GM12892 (cell line): Measurements from ENCODE around the gene FHAD1.

Source experiments
- DNase-seq: peaks from one replicate; pipeline ENCODE4 v3.0.0; 2011; ENCODE audit not compliant: insufficient read length
- FAIRE-seq: peaks from 2 replicates; lab custom pipeline; 2011; peaks lifted over from hg19 to GRCh38; lab: Jason Lieb, UNC
- POLR2A ChIP-seq: IDR thresholded peaks from 2 replicates; pipeline ENCODE4 v1.6.1; 2011; ENCODE audit warnings: low read depth, low read length, control low read depth
- POLR2AphosphoS5 ChIP-seq: IDR thresholded peaks from 2 replicates; pipeline ENCODE4 v1.6.1; 2011; ENCODE audit warnings: low read depth, low read length, control low read depth
- TAF1 ChIP-seq: IDR thresholded peaks from 2 replicates; pipeline ENCODE4 v1.6.1; 2011; ENCODE audit warnings: low read depth, mild to moderate bottlenecking, control low read depth, low read length, borderline replicate concordance

Gene FHAD1

DNA sequence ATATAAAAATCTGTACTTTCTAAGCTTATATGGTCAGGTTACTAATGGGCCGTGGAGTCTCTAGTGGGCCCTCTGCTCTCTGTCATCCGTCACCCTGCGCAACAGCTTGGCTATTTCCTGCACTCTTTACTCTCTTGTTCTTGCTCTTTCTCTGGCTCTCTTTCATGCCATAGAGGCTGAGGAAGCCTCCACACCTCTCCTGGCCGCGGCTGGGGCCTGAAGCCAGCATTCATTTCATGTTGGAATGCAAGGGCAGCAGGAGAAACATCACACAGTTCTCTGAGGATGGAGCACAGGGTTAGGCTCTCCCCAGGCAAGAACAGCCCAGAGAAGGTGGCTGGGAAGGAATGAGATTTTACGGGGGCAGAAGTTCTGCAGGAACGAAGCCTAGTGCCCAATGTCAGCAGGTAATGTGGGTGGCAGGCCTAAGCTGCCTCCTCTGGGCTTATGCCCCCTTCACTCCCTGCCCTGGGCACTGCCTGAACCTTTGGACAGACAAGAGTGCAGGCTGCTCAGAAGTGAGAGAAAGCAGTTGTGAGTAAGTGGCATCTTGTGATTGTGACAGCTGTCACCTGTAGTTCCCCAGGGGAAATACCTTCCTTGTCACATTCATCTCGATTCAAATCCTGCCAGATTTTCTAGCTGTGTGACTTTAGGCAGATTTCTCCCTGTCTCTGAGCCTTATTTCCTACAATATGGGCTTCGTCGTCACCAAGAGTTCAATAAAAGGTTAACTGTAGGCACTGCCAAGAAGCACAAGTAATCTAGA lies 3.6 kb upstream of the FHAD1 start:
- TF ChIP-seq POLR2AphosphoS5 = no peak
- no peak for TF ChIP-seq POLR2A
- no peak for TF ChIP-seq TAF1
- FAIRE-seq (no peak), DNase-seq (no peak)

DNA sequence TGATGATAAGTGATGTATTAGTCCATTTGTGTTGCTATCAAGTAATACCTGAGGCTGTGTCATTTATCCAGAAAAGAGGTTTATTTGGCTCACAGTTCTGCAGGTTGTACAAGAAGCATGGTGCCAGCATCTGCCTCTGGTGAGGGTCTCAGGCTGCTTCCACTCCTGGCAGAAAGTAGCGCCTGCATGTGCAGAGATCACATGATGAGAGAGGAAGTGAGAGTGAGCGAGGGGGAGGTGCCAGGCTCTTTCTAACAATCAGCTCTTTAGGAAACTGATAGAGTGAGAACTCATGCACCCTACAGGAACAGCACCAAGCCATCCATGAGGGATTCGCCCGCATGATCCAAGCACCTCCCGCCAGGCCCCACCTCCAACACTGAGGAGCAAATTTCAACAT lies 2.2 kb upstream of the FHAD1 start:
- TF ChIP-seq POLR2AphosphoS5 (no peak), TAF1 (no peak), POLR2A (no peak)
- FAIRE-seq = no peak
- DNase-seq = no peak

DNA sequence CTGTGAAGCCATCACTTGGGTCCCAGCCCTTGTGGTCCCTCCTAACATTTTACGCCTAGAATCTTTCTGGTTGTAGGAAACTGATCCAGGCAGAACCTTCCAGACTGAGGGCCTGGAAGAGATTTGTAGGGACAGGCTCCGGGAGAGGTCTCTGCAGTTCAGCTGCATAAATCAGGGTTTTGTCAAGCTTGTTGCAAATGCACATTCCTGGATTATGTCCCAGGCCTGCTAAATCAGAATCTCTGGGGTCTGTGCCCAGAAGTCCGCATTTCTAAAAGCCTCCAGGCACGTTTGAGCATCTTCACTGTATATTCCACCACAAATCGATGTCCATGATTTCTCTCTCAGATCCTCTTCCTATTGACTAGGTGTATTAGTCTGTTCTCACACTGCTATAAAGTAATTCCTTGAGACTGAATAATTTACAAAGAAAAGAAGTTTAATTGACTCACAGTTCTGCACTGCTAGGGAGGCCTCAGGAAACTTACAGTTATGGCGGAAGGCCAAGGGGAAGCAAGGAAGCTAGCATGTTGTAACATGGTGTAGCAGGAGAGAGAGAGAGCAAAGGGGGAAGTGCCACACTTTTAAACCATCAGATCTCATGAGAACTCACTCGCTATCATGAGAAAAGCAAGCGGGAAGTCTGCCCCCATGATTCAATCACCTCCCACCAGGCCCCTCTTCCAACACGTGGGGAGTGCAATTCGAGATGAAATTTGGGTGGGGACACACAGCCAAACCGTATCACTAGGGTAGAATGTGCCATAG lies 1.2 kb upstream of the FHAD1 start:
- no peak for FAIRE-seq
- TF ChIP-seq POLR2A = no peak
- DNase-seq = no peak

DNA sequence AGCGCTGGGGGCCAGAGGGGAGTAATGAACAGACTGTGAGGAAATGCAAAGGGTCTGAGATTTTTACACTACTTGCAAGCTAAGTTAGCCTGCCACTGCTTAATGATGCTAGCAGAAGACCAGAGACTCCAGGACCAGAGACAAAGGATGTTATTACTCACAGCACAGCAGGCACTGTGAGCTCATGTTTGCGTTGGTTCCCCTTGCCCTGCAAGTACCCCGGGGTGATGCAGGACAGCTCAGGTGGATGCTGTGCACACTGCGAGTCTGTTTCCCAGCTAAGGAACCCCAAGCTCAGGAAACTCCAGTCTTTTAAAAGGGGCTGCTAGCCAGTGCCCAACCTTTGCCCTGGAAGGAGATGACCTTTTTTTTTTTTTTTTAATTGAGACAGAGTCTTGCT lies 1.2 kb downstream of the FHAD1 start:
- FAIRE-seq = no peak
- no peak for DNase-seq
- TF ChIP-seq TAF1 = no peak
- no peak for TF ChIP-seq POLR2AphosphoS5
- no peak for TF ChIP-seq POLR2A

DNA sequence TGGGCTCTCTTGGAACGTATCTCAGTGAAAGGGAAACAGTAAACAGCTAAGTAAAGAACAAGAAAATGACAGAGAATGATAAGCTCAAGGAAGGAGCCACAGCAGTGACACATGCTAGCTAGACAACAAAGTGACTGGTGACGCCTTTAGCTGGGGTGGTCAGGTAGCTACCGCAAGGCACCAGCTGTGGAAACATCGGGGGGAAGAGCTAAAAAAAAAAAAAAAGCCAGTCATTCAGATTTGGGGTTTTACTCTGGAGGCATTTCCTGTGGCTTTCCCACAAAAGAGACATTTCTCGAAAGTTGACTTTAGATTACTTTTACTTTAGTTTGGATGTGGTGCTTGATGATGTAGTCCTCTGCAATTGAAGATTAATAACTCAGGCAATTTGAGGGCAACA lies 2.1 kb downstream of the FHAD1 start:
- no peak for FAIRE-seq
- TF ChIP-seq POLR2A (no peak), TAF1 (no peak), POLR2AphosphoS5 (no peak)

DNA sequence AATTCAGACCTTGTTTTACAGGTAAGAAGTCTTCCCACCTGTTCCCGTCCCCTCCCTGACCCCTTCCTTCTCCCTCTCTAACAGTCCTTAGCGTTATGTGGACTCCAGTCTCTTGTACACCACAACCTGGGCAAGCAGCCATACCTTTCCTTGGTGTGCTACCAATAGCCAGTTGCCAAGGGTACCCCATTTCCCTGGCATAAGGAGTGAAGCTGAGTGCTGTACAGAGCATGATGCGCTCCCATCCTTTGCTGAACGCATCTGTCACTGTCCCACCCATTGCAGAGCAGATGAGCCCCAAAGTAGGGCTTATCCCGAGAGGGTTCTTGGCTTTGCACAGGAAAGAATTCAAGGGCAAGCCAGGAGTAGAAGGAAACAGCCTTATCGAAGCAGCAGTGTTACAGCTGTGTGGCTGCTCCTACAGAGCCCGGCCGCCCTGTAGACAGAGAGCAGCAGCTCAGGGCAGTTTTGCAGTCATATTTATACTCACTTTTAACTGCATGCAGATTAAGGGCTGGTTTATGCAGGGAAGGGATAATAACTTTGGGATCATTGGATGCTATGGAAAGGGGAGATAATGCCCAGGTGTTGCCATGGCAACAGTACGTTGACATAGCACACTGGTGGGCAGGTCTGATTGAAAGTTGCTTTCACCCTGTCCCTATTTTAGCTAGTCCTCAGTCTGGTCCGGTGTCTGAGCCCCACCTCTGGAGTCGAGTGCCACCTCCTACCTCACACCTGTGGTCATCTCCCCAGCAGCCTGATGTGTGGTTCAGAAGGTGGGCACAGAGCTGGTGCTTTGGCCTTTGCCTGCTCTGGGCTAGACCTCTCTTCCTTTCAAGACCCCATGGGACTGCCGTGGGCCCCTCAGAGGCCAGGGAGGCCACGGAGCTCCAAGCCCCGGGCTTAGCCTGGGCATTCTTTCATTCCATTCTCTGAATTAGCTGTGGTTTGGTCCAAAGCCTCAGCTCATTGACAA lies 5.1 kb downstream of the FHAD1 start:
- no peak for DNase-seq
- no peak for TF ChIP-seq POLR2A
- TF ChIP-seq TAF1 = no peak
- TF ChIP-seq POLR2AphosphoS5 = no peak
- FAIRE-seq = no peak

More for the DNA sequence above, 2.1 kb downstream of the FHAD1 start:
- DNase-seq = no peak

DNA sequence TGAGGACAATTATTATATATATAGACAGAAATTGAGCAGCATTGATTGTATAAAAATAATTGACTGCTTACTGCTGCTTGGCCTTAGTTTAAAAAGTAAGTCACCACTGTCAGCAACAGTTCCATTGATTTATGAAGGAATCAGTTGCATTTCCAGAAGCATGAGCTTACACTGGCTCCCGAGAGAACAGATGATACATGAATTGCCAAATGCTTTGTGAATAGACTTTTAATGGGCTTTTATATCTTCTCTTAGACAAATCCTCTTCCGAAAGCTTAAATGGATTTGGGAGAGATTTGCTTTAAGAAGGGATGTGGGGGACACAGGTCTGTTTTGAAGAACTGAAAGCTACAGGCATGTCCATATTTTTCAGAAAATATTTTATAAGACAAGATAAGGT lies 7.5 kb downstream of the FHAD1 start:
- no peak for DNase-seq
- TF ChIP-seq POLR2A = no peak
- TF ChIP-seq TAF1 = no peak
- no peak for TF ChIP-seq POLR2AphosphoS5
- no peak for FAIRE-seq

DNA sequence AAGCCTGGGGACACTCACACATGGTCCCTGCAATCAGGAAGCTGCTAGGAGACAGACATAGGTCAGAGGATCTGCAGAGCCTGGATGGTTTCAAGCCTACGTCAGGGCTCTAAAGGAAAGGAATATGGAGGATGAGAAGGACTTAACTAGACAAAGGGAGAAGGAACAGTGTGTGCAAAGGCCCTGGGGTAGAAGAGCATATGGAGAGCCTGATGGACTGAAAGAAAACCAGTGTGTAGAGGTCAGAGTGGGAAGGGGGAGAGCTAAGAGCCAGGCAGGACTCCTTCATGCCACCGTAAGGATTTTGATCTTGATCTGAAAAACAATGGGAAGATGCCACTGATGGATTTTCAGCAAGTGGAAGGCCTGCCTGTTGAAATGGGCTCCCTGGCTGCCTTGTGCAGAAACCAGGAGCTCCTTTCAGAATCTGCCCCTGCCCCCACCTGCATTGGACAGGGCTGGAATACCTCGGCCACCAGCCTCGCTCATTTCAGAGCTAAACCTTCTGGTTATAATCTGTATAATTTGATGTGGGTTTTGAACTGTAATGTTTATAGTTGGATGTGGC lies 8.6 kb downstream of the FHAD1 start:
- TF ChIP-seq POLR2AphosphoS5 (no peak), TAF1 (no peak), POLR2A (no peak)
- no peak for FAIRE-seq
- no peak for DNase-seq

DNA sequence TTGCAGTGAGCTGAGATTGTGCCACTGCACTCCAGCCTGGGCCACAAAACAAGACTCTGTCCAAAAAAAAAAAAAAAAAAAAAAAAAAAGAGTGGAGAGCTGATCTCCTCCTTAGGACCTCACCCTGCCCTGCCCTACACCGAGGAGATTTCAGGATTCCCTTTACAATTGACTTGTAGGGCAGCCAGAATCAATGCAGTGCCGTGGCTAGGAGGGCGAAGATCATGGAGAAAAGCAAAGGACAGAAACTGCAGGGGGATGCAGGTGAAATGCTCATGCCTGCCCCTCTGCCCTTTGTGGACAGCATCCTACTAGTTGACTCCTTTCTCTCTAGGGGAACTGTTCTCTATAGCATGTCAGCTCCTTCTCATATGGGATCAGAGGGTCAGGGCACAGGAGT lies 9.6 kb downstream of the FHAD1 start:
- FAIRE-seq (no peak), DNase-seq (no peak)
- TF ChIP-seq POLR2AphosphoS5 (no peak), POLR2A (no peak), TAF1 (no peak)

DNA sequence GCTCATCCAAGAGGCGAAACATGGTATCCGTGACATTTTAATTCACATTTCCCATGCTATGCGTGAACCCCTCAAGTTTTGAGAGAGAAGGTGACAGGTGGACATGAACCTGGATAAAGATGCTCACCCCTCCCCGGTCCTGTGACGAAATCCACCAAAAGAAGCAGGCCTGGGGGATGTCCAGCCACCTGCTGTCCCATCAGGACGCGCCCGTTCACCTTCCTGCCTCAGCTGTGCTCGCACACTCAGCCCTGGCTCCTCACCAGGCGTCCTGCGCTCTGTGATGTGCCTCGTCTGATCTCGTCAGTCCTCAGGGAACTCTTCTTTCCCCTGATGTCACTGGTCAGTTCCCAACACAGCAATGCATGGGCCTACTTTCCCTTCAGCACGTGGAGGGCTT lies 10.3 kb downstream of the FHAD1 start:
- FAIRE-seq = no peak
- DNase-seq = no peak
- no peak for TF ChIP-seq TAF1
- no peak for TF ChIP-seq POLR2AphosphoS5

DNA sequence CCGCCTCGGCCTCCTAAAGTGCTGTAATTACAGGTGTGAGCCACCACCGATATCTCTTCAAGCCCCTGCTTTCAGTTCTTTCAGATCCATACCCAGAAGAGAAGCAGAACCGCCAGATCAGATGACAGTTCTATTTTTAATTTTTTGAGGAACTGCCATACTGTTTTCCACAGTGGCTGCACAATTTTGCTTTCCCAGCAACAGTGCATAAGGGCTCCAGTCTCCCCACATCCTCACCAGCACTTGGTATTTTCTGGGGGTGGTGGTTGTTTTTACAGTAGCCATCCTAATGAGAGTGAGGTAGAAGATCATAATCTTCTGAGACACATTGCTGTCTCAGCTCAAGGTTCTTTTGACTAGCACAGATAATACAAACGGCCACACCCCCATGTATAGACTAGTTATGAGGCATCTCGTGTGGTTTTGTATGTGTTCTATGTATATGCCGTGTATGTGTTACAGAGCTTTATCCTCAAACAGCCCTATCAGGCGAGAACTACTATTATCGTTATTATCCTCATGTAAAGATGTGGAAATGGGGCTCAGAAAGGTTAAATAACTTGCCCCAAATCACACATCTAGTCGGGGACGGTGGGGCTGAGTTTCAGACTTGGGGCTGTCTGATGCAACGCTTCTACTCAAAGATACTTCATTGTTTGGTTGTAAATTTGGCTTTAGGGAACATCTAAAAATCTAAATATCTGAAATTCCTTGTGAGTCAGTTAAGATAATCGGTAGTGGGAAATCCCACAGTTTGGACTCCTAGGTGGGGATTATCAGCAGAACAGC lies 12.0 kb downstream of the FHAD1 start:
- no peak for DNase-seq
- no peak for FAIRE-seq
- TF ChIP-seq TAF1 = no peak
- TF ChIP-seq POLR2A = no peak
- no peak for TF ChIP-seq POLR2AphosphoS5
